H1 (cell line): ENCODE measurements around the gene IPO13. TPM values are rescaled to one million over a fixed set of nuclear protein-coding genes. Genes with fewer than 3 reads are reported as not detected.

Experiments used
- CTCF ChIA-PET: fragments of 300-600 bp; sonication (Branson Sonifier 250); formaldehyde crosslinking; loops from one replicate; lab custom pipeline; 2021; ENCODE audit not compliant: partially characterized antibody; lab: Charles Lee
- POLR2A ChIA-PET: fragments of 300-600 bp; sonication (Branson Sonifier 250); formaldehyde crosslinking; loops from one replicate; lab custom pipeline; 2021; ENCODE audit warnings: inconsistent platforms; ENCODE audit not compliant: partially characterized antibody; lab: Charles Lee
- DNase-seq, 2 experiments: peaks; one replicate each; pipeline versions ENCODE4 v3.0.0 to v3.0.0-alpha.2; 2010 to 2022; ENCODE audit warnings: low spot score in 2 of 2, low read depth in 1 of 2, mixed read lengths in 1 of 2
- FAIRE-seq: peaks from 2 replicates; lab custom pipeline; 2011; peaks lifted over from hg19 to GRCh38; lab: Jason Lieb, UNC
- H2AFZ ChIP-seq: 2 replicates; pipeline ENCODE4 v1.8.1; 2012; ENCODE audit warnings: low read length, inconsistent platforms
- H2AK5ac ChIP-seq: 2 replicates; pipeline ENCODE4 v1.6.1; 2013; ENCODE audit warnings: low read depth, low read length
- H2BK120ac ChIP-seq: replicated peaks from 2 replicates; pipeline ENCODE3; 2013; ENCODE audit warnings: low read depth, low read length, inconsistent platforms
- H2BK12ac ChIP-seq: 2 replicates; pipeline ENCODE4 v1.6.1; 2013; ENCODE audit warnings: low read depth, low read length
- H2BK15ac ChIP-seq: 2 replicates; pipeline ENCODE4 v1.6.1; 2013; ENCODE audit warnings: low read length
- H2BK20ac ChIP-seq: 2 replicates; pipeline ENCODE4 v1.6.1; 2013; ENCODE audit warnings: low read length
- H2BK5ac ChIP-seq: 2 replicates; pipeline ENCODE4 v1.6.1; 2013; ENCODE audit warnings: low read depth, low read length
- H3K14ac ChIP-seq: 2 replicates; pipeline ENCODE4 v1.6.1; 2013; ENCODE audit warnings: inconsistent platforms; ENCODE audit not compliant: insufficient read length
- H3K18ac ChIP-seq: 2 replicates; pipeline ENCODE4 v1.6.1; 2013; ENCODE audit warnings: low read length; ENCODE audit errors: extremely low read depth
- H3K23ac ChIP-seq: 2 replicates; pipeline ENCODE4 v1.6.1; 2013; ENCODE audit warnings: inconsistent platforms; ENCODE audit not compliant: insufficient read length
- H3K23me2 ChIP-seq: 2 replicates; pipeline ENCODE4 v1.6.1; 2013; ENCODE audit warnings: low read depth, low read length
- H3K27ac ChIP-seq: 2 replicates; pipeline ENCODE4 v1.6.1; 2011; ENCODE audit warnings: low read depth, low read length, inconsistent platforms
- H3K27me3 ChIP-seq, 4 experiments: replicated peaks in 1 of 4; 1 replicate in 1 of 4; 2 replicates in 3 of 4; pipeline versions ENCODE4 v1.6.1 to v1.8.1; 2011 to 2013; ENCODE audit warnings: low read length in 3 of 4, mild to moderate bottlenecking in 3 of 4, inconsistent platforms in 2 of 4, mixed read lengths in 2 of 4, moderate library complexity in 1 of 4; ENCODE audit not compliant: control insufficient read depth in 3 of 4, insufficient read depth in 3 of 4; ENCODE audit errors: extremely low read depth in 1 of 4
- H3K36me3 ChIP-seq, 4 experiments: 2 replicates each; pipeline versions ENCODE4 v1.6.1 to v1.8.1; 2011 to 2013; ENCODE audit warnings: mild to moderate bottlenecking in 4 of 4, low read length in 3 of 4, moderate library complexity in 2 of 4, control low read depth in 1 of 4, inconsistent platforms in 1 of 4; ENCODE audit not compliant: insufficient read depth in 4 of 4, control insufficient read depth in 2 of 4
- H3K4ac ChIP-seq: replicated peaks from 2 replicates; pipeline ENCODE3; 2013; ENCODE audit warnings: low read length, low read depth, mixed read lengths, inconsistent platforms; ENCODE audit not compliant: insufficient read length
- H3K4me1 ChIP-seq, 4 experiments: replicated peaks in 1 of 4; 1 replicate in 1 of 4; 2 replicates in 3 of 4; pipeline versions ENCODE4 v1.6.1 to v1.8.1; 2011 to 2013; ENCODE audit warnings: low read length in 3 of 4, inconsistent platforms in 2 of 4, mixed read lengths in 1 of 4; ENCODE audit not compliant: insufficient read depth in 4 of 4, control insufficient read depth in 3 of 4
- H3K4me2 ChIP-seq, 2 experiments: 2 replicates each; pipeline versions ENCODE4 v1.6.1 to v1.8.1; 2011 to 2013; ENCODE audit warnings: low read depth in 2 of 2, low read length in 2 of 2, control low read depth in 1 of 2, inconsistent platforms in 1 of 2, mild to moderate bottlenecking in 1 of 2; ENCODE audit not compliant: insufficient read depth in 1 of 2
- H3K4me3 ChIP-seq, 4 experiments: fragments of 200-600, 300-600 bp in 1 of 4; sonication (generic), shearing (Covaris generic), sonication (Bioruptor Twin) in 1 of 4; 2 replicates each; pipeline versions ENCODE4 v1.5.1 to v1.8.1; 2011 to 2016; ENCODE audit warnings: low read length in 4 of 4, low read depth in 3 of 4, control low read depth in 2 of 4, inconsistent platforms in 2 of 4, mild to moderate bottlenecking in 2 of 4, mixed read lengths in 1 of 4, moderate library complexity in 1 of 4; ENCODE audit not compliant: insufficient read depth in 2 of 4; ENCODE audit errors: extremely low read depth in 1 of 4
- H3K56ac ChIP-seq: replicated peaks from 2 replicates; pipeline ENCODE3; 2013; ENCODE audit warnings: low read depth, mild to moderate bottlenecking, mixed read lengths, low read length, inconsistent platforms; ENCODE audit not compliant: insufficient read length
- H3K79me1 ChIP-seq: 2 replicates; pipeline ENCODE4 v1.6.1; 2013; ENCODE audit warnings: low read depth, low read length, control low read depth
- H3K79me2 ChIP-seq, 2 experiments: 2 replicates each; pipeline versions ENCODE4 v1.6.1 to v1.8.1; 2012 to 2013; ENCODE audit warnings: low read length in 2 of 2, mild to moderate bottlenecking in 2 of 2, inconsistent platforms in 1 of 2; ENCODE audit not compliant: insufficient read depth in 2 of 2, control insufficient read depth in 1 of 2
- H3K9ac ChIP-seq, 4 experiments: replicated peaks in 1 of 4; 1 replicate in 1 of 4; 2 replicates in 3 of 4; pipeline versions ENCODE4 v1.6.1 to v1.8.1; 2011 to 2013; ENCODE audit warnings: low read depth in 3 of 4, low read length in 3 of 4, control low read depth in 2 of 4, mild to moderate bottlenecking in 2 of 4, moderate library complexity in 2 of 4, inconsistent platforms in 1 of 4; ENCODE audit errors: extremely low read depth in 1 of 4
- H3K9me3 ChIP-seq, 2 experiments: 2 replicates each; pipeline versions ENCODE4 v1.6.1 to v1.8.1; 2012 to 2013; ENCODE audit warnings: mild to moderate bottlenecking in 2 of 2, moderate library complexity in 2 of 2, control low read depth in 1 of 2, inconsistent platforms in 1 of 2, low read depth in 1 of 2, low read length in 1 of 2, mixed read lengths in 1 of 2; ENCODE audit not compliant: insufficient read depth in 2 of 2
- H4K20me1 ChIP-seq, 2 experiments: replicated peaks in 1 of 2; 2 replicates each; pipeline versions ENCODE3 to v1.8.1; 2011 to 2013; ENCODE audit warnings: inconsistent platforms in 2 of 2, low read length in 2 of 2, mild to moderate bottlenecking in 1 of 2; ENCODE audit not compliant: insufficient read depth in 2 of 2, control insufficient read depth in 1 of 2
- H4K5ac ChIP-seq: 2 replicates; pipeline ENCODE4 v1.6.1; 2013; ENCODE audit warnings: low read length, low read depth, mixed read lengths, inconsistent platforms; ENCODE audit not compliant: insufficient read length
- H4K8ac ChIP-seq: 2 replicates; pipeline ENCODE4 v1.8.0; 2013; ENCODE audit warnings: mild to moderate bottlenecking, moderate library complexity, low read length, inconsistent platforms; ENCODE audit not compliant: insufficient read depth; ENCODE audit errors: extremely low read depth
- H4K91ac ChIP-seq: replicated peaks from 2 replicates; pipeline ENCODE3; 2013; ENCODE audit warnings: low read length, mixed read lengths, inconsistent platforms; ENCODE audit not compliant: insufficient read length
- EZH2 ChIP-seq: fragments of 200-600 bp; sonication (generic); IDR thresholded peaks from 2 replicates; pipeline ENCODE4 v1.7.1; 2012; ENCODE audit warnings: low read depth, mild to moderate bottlenecking, moderate library complexity, low read length, inconsistent platforms; ENCODE audit not compliant: severe bottlenecking
- GABPA ChIP-seq: IDR thresholded peaks from 2 replicates; pipeline ENCODE4 v1.6.1; 2011; ENCODE audit warnings: mild to moderate bottlenecking, low read length, moderate library complexity, borderline replicate concordance; ENCODE audit not compliant: insufficient read depth
- POLR2AphosphoS5 ChIP-seq: IDR thresholded peaks from 2 replicates; pipeline ENCODE4 v1.6.1; 2011; ENCODE audit warnings: low read depth, low read length
- SAP30 ChIP-seq: fragments of 300-600 bp; sonication (generic); IDR thresholded peaks from 2 replicates; pipeline ENCODE4 v1.7.1; 2012; ENCODE audit warnings: low read length, moderate library complexity, mild to moderate bottlenecking, inconsistent platforms; ENCODE audit not compliant: insufficient read depth, insufficient replicate concordance
- YY1 ChIP-seq: IDR thresholded peaks from 2 replicates; pipeline ENCODE4 v1.6.1; 2011; ENCODE audit warnings: low read depth, mild to moderate bottlenecking, low read length
- WGBS, 2 experiments: shearing (Covaris generic) in 1 of 2; methylation state at CpG; one replicate each; pipeline versions ENCODE4 v1.1.6 to v1.1.7; 2013 to 2015; ENCODE audit warnings: low lambda C conversion rate in 2 of 2, mixed read lengths in 2 of 2, inconsistent platforms in 1 of 2, low coverage in 1 of 2, missing lambda C conversion rate in 1 of 2; ENCODE audit not compliant: insufficient replicate concordance in 2 of 2, insufficient coverage in 1 of 2, insufficient read length in 1 of 2; ENCODE audit errors: extremely low coverage in 1 of 2, missing lambda C conversion rate in 1 of 2; 5-methylcytosine and 5-hydroxymethylcytosine counted together
- polyA plus RNA-seq, 7 experiments: library from polyadenylated mRNA; depleted of rRNA in 3 of 7; stranded (reverse) in 5 of 7; unstranded in 2 of 7; fragments of >200 nt in 5 of 7; fragments of 200-250 nt in 2 of 7; gene quantifications; 1 replicate in 5 of 7; 2 replicates in 1 of 7; 4 replicates in 1 of 7; pipeline versions ENCODE4 v1.2.1 to v1.2.3, GENCODE V29; 2011 to 2013; ENCODE audit warnings: missing spikeins in 2 of 7, mixed read lengths in 2 of 7
- total RNA-seq: library from RNA; stranded (reverse); fragmentation: NEBNext Ultra II Directional; extraction: Animal tissue kit (Norgen Biotek cat#: 25700); gene quantifications from 2 replicates; pipeline ENCODE4 v1.2.1, GENCODE V29; 2021
- TF ChIP-seq, protein P1 (sequence below): IDR thresholded peaks from 2 replicates; pipeline ENCODE4 v1.6.1; 2012; ENCODE audit warnings: inconsistent platforms
- TF ChIP-seq, protein P2 (sequence below): IDR thresholded peaks from 2 replicates; pipeline ENCODE4 v1.6.1; 2011; ENCODE audit warnings: low read depth, mild to moderate bottlenecking, low read length; ENCODE audit not compliant: insufficient read depth
- TF ChIP-seq, protein P3 (sequence below): IDR thresholded peaks from 2 replicates; pipeline ENCODE4 v1.6.1; 2011; ENCODE audit warnings: low read length, improper control_type of control experiment

IPO13 gene
- total and polyA plus RNA-seq, 2 of the 8 experiments (the other 6 are each of a cell fraction or from before 2014, with no cell fraction given), result 23.0 to 27.0 TPM

DNA sequence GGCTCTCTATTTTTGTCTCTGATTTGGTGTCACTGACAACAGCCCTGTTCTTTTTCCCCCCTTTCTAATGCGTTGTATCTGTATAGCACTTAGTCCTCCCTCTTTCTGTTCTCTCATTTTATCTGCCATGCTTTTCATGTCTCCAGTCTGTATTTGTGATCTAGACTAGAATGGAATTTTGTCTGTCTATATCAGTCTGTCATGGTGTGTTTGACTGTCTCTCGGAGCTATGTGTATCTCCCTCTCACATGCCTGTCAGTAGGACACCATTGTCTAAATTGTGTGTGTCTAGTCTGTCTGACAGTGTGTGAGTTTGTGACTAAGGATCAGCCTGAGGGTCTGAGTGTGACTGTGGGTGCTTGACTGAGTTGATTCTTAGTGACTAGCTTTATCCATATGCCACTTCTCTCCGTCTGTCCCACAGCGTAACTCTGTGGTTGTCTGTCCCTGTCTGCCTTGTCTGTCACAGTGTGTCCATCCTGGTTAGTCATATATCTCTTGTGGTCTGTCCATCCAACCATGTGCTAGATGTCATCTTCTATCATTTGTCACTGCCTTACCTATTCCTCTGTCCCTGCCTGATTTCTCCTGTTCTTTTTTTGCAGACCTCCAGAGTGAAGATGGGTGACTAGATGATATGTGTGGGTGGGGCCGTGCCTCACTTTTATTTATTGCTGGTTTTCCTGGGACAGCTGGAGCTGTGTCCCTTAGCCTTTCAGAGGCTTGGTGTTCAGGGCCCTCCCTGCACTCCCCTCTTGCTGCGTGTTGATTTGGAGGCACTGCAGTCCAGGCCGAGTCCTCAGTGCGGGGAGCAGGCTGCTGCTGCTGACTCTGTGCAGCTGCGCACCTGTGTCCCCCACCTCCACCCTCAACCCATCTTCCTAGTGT is 30.9 kb downstream of the IPO13 start:
- Histone ChIP-seq H3K4ac (no peak overlapping the region), H3K79me1 (peaks cover 27% of the 10 kb centered on the region), H3K4me1 (peaks cover 4 to 22% (median 16%) of the 10 kb centered on the region in 4 experiments), H2BK15ac (no peak overlapping the region), H3K4me3 (no peak overlapping the region; a peak in 1 of 8 replicates), H3K27ac (no peak overlapping the region), H3K56ac (no peak overlapping the region), H4K5ac (no peak overlapping the region), H3K9me3 (no peaks in the 10 kb centered on the region), H3K9ac (no peak overlapping the region), H3K79me2 (peaks cover 0 to 24% of the 10 kb centered on the region in 2 experiments; a peak in 2 of 4 replicates), H2BK12ac (no peak overlapping the region), H3K4me2 (peak overlapping the region in 1 of 2 experiments; percentile 61; a peak in 2 of 4 replicates), H2BK5ac (no peak overlapping the region), H4K8ac (no peak overlapping the region), H3K23me2 (peaks cover 27% of the 10 kb centered on the region), H2AFZ (no peak overlapping the region), H3K18ac (no peak overlapping the region), H4K91ac (no peak overlapping the region), H3K23ac (no peak overlapping the region), H2BK120ac (no peak overlapping the region), H4K20me1 (peaks cover 2 to 28% of the 10 kb centered on the region in 2 experiments), H3K14ac (no peak overlapping the region), H2BK20ac (no peak overlapping the region), H3K36me3 (peaks cover 2 to 31% (median 15%) of the 10 kb centered on the region in 4 experiments; a peak in 6 of 8 replicates), H2AK5ac (no peak overlapping the region), H3K27me3 (no peaks in the 10 kb centered on the region)
- DNase-seq (no peak), FAIRE-seq (no peak)
- ChIA-PET POLR2A (interaction anchor here (0.7 to 12.9 kb wide), 9 partner anchors 7 to 72 kb away, joined by 3 to 189 read pairs (median 5); partner anchors contain the start of genes CCDC24 and SLC6A9), CTCF (interaction anchor here (0.8 to 5.0 kb wide), 8 partner anchors 11 to 213 kb away, joined by 3 to 34 read pairs (median 4); partner anchors contain the start of genes CCDC24 and IPO13)
- 90% methylated on average over 9 of the region's 9 CpGs; no CpG with 5 or more reads in 1 of the 2 experiments for WGBS, 2 experiments
- TF ChIP-seq GABPA (no peak), SAP30 (no peak), EZH2 (no peak), POLR2AphosphoS5 (no peak), YY1 (no peak)
- TF ChIP-seq, protein P1, sequence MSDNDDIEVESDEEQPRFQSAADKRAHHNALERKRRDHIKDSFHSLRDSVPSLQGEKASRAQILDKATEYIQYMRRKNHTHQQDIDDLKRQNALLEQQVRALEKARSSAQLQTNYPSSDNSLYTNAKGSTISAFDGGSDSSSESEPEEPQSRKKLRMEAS, result no peak
- TF ChIP-seq, protein P2, sequence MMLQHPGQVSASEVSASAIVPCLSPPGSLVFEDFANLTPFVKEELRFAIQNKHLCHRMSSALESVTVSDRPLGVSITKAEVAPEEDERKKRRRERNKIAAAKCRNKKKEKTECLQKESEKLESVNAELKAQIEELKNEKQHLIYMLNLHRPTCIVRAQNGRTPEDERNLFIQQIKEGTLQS, result no peak
- TF ChIP-seq, protein P3, sequence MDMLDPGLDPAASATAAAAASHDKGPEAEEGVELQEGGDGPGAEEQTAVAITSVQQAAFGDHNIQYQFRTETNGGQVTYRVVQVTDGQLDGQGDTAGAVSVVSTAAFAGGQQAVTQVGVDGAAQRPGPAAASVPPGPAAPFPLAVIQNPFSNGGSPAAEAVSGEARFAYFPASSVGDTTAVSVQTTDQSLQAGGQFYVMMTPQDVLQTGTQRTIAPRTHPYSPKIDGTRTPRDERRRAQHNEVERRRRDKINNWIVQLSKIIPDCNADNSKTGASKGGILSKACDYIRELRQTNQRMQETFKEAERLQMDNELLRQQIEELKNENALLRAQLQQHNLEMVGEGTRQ, result no peak
